ENCODE results near the gene MAN1C1.

Gene MAN1C1

DNA sequence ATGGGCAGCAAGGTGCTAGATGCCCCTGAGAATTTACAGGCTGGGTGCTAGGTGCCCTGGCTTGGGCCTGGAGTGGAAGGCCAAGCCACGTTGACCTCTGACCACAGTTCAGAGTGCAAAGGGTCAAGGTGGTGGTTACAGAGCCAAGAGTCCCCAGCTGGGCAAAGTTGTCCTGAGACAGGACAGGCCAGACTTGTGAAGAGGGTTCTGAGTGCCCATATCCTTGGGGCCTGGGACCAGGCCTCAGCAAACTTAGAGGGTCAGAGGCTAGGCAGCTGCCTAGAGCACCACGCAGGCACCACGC is 164.5 kb downstream of the MAN1C1 start:
- no peaks in the 10 kb centered on the region for H3K36me3 ChIP-seq
- no peak overlapping the region for H3K27ac ChIP-seq
- H3K4me1 ChIP-seq (ENCODE audit: control insufficient read depth in 1 of 2, insufficient read depth in 1 of 2, low read depth in 1 of 2, low read length in 1 of 2), result no peaks in the 10 kb centered on the region
- H3K4me3 ChIP-seq (ENCODE audit: low read depth in 1 of 2, low read length in 1 of 2), result no peak overlapping the region
- no peaks in the 10 kb centered on the region for H3K27me3 ChIP-seq
- TF ChIP-seq, protein P1, sequence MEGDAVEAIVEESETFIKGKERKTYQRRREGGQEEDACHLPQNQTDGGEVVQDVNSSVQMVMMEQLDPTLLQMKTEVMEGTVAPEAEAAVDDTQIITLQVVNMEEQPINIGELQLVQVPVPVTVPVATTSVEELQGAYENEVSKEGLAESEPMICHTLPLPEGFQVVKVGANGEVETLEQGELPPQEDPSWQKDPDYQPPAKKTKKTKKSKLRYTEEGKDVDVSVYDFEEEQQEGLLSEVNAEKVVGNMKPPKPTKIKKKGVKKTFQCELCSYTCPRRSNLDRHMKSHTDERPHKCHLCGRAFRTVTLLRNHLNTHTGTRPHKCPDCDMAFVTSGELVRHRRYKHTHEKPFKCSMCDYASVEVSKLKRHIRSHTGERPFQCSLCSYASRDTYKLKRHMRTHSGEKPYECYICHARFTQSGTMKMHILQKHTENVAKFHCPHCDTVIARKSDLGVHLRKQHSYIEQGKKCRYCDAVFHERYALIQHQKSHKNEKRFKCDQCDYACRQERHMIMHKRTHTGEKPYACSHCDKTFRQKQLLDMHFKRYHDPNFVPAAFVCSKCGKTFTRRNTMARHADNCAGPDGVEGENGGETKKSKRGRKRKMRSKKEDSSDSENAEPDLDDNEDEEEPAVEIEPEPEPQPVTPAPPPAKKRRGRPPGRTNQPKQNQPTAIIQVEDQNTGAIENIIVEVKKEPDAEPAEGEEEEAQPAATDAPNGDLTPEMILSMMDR (IDR thresholded peaks at IDR 0.05), result no peak
- no peaks in the 10 kb centered on the region for H3K9me3 ChIP-seq

DNA sequence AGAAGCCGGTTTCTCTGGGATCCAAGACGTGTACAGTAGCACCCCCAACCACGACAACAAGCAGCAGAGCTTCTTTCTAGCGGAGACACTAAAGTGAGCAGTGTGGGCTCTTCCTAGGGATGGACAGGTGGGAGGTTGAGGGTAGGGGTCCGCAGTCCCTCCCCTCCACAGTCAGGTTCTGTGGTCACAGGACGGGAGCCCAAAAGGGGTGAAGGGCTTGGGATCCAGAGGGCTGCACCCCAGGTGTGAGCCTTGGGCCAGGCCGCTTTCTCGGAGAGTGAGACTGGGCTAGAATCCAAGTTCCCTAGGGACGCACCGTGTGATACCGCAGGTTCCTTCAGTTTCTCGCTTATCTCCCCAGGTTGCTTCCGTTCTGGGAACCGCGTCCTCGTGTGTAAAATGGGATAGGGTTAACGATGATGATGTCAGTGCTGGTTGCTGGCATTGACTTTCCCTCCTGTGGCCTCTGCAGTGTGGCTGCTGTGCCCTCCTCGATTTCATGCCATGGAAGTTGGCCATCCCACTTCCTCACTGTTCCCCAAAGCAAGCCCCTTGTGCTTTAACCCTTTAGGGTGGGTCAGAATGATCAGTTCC is 166.1 kb downstream of the MAN1C1 start:
- no peaks in the 10 kb centered on the region for H3K4me1 ChIP-seq (ENCODE audit: control insufficient read depth in 1 of 2, insufficient read depth in 1 of 2, low read depth in 1 of 2, low read length in 1 of 2)
- H3K36me3 ChIP-seq, result no peaks in the 10 kb centered on the region
- H3K9me3 ChIP-seq, result no peaks in the 10 kb centered on the region
- H3K27me3 ChIP-seq, result no peaks in the 10 kb centered on the region
- H3K4me3 ChIP-seq (ENCODE audit: low read depth in 1 of 2, low read length in 1 of 2), result no peak overlapping the region
- TF ChIP-seq, protein P1 (IDR thresholded peaks at IDR 0.05), result no peak
- no peak overlapping the region for H3K27ac ChIP-seq

DNA sequence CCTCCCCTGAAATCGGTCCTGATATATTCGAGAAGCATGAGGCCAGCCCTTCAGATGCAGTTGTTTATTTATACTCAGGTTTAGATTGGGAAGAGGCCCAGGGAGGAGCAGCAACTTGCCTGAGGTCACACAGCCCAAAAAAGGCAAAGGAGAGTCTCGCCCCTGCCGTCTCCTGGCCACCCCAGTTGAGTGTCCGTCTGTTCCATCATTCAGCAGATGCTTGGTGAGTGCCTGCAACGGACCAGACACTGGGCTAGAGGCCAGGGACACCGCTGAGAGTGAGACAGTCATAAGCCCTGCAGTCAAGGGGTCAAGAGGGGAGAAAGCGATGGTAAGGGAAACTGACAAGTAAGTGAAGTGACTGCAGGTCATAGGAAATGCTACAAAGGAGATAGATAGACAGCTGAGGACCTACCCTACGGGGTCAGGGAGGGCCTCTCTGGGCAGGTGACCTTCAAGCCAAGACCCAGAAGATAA is 168.0 kb downstream of the MAN1C1 start:
- Histone ChIP-seq H3K4me1 (ENCODE audit: control insufficient read depth in 1 of 2, insufficient read depth in 1 of 2, low read depth in 1 of 2, low read length in 1 of 2) (no peaks in the 10 kb centered on the region), H3K9me3 (no peaks in the 10 kb centered on the region), H3K4me3 (ENCODE audit: low read depth in 1 of 2, low read length in 1 of 2) (no peak overlapping the region), H3K27me3 (no peaks in the 10 kb centered on the region), H3K27ac (no peak overlapping the region), H3K36me3 (no peaks in the 10 kb centered on the region)
- TF ChIP-seq, protein P1 (IDR thresholded peaks at IDR 0.05), result no peak

DNA sequence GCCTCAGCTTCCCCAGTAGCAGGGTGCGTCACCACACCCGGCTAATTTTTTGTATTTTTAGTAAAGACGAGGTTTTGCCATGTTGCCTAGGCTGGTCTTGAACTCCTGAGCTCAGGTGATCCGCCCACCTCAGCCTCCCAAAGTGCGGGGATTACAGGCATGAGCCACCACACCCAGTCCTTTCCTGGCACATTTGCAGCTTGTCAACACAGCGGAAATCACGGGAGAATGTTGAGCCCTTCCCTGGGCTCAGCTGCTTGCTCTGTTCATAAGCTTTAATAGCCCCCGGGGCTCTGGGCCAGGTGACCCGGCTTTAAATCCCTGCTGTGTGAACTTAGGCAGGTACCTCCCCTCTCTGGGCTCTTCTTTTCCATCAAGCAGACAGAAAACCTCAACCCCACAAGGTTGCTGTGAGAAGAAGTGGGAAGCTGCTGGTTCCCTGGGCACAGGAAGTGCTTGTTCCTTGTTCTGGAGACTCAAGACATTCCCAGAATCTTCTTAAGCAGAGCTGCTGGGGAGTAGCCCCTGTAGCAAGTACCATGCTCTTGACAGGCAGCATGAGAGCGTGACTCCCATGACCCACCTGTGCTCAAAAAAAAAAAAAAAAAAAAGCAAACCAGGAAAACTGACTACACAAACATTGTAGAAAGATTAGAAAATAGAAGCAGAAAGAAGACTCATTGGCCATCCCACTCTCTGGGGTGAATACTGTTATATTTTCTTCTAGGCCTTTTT is 168.9 kb downstream of the MAN1C1 start:
- Histone ChIP-seq H3K9me3 (no peaks in the 10 kb centered on the region), H3K4me3 (ENCODE audit: low read depth in 1 of 2, low read length in 1 of 2) (no peak overlapping the region), H3K27me3 (no peaks in the 10 kb centered on the region), H3K36me3 (no peaks in the 10 kb centered on the region), H3K27ac (no peak overlapping the region), H3K4me1 (ENCODE audit: control insufficient read depth in 1 of 2, insufficient read depth in 1 of 2, low read depth in 1 of 2, low read length in 1 of 2) (no peaks in the 10 kb centered on the region)
- TF ChIP-seq, protein P1 (IDR thresholded peaks at IDR 0.05), result no peak

DNA sequence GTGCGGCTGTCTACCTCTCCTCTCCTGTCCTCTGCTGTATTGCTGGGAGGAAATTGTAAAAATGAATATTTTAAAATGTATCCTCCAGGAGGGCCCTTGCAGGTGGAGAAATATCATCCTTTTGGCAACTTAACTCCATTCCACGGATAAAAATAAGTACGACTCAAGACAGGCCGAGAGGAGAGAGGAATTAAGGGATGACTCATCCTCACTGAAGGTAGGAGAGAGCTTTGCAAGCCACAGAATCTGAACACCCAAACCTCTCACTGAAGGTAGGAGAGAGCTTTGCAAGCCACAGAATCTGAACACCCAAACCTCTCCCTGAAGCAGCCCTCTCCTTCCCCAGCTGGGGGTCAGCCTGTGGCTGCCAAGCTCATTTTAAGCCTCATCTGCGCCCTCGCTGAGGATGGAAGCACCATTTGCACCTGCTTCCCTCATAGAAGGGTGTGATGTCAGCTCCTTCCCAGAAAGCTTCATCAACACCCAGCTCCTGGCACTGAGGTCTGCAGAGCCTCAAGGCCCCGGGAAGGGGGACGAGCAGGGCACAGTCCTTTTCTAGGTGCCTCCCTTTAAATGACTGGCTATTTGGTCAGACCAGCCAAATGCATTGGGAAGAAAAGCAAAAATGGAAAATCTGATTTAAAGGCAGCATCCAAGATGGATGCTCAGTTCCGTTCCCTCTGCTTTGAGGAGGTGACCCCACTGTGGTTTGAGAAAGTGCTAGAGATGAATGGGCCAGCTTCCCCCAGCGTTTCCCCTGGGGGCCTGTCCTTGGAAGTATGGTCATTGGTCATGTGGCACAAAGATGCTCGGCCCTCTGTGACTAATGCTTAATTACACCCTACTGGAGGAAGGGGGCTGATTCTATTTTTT is 170.5 kb downstream of the MAN1C1 start:
- no peaks in the 10 kb centered on the region for H3K27me3 ChIP-seq
- no peak overlapping the region for H3K4me3 ChIP-seq (ENCODE audit: low read depth in 1 of 2, low read length in 1 of 2)
- H3K36me3 ChIP-seq, result no peaks in the 10 kb centered on the region

More for the DNA sequence above, 170.5 kb downstream of the MAN1C1 start:
- TF ChIP-seq, protein P1 (IDR thresholded peaks at IDR 0.05), result no peak
- no peaks in the 10 kb centered on the region for H3K9me3 ChIP-seq
- no peak overlapping the region for H3K27ac ChIP-seq
- H3K4me1 ChIP-seq (ENCODE audit: control insufficient read depth in 1 of 2, insufficient read depth in 1 of 2, low read depth in 1 of 2, low read length in 1 of 2), result no peaks in the 10 kb centered on the region
